Fibroblast of villous mesenchyme (primary cell): ENCODE data around the gene RAMP3. TPM values are rescaled to one million over a fixed set of nuclear protein-coding genes. Genes with fewer than 3 reads are reported as not detected.

ENCODE experiments used
- DNase-seq: peaks from one replicate; pipeline ENCODE4 v3.0.0-alpha.2; 2010; ENCODE audit warnings: low read depth
- H3K4me3 ChIP-seq: 2 replicates; pipeline ENCODE4 v1.5.1; 2011; ENCODE audit warnings: low read depth, mild to moderate bottlenecking, low read length
- CTCF ChIP-seq: IDR thresholded peaks from 2 replicates; pipeline ENCODE4 v1.5.1; 2012; ENCODE audit warnings: low read depth, mild to moderate bottlenecking, low read length; ENCODE audit not compliant: insufficient read depth
- total RNA-seq: library from RNA; depleted of rRNA; stranded (reverse); fragments of >200 nt; gene quantifications from 2 replicates; pipeline ENCODE4 v1.2.3, GENCODE V29; 2012

RAMP3 gene
- total RNA-seq, 1 donor, result not detected

GRCh38 chr7:45196374-45196773, 38.8 kb downstream of the RAMP3 start:
- no peak for TF ChIP-seq CTCF
- DNase-seq, result no peak
- no peak overlapping the region for H3K4me3 ChIP-seq

GRCh38 chr7:45197461-45197860, 39.9 kb downstream of the RAMP3 start:
- H3K4me3 ChIP-seq, result no peak overlapping the region
- no peak for TF ChIP-seq CTCF
- DNase-seq, result no peak

GRCh38 chr7:45198986-45199385, 41.4 kb downstream of the RAMP3 start:
- H3K4me3 ChIP-seq, result no peak overlapping the region
- TF ChIP-seq CTCF, result no peak
- DNase-seq, result no peak

- H3K4me3 ChIP-seq, result no peak overlapping the region
- no peak for TF ChIP-seq CTCF
- no peak for DNase-seq
These were observed 41.9 kb downstream of the RAMP3 start for GRCh38 chr7:45199506-45199905.

- H3K4me3 ChIP-seq, result no peak overlapping the region
- no peak for TF ChIP-seq CTCF
- no peak for DNase-seq
These were observed 45.0 kb downstream of the RAMP3 start for GRCh38 chr7:45202625-45203024.

GRCh38 chr7:45203036-45203435, 45.4 kb downstream of the RAMP3 start:
- DNase-seq, result no peak
- TF ChIP-seq CTCF, result no peak
- H3K4me3 ChIP-seq, result no peak overlapping the region

- DNase-seq, result no peak
- no peak overlapping the region for H3K4me3 ChIP-seq
- no peak for TF ChIP-seq CTCF
These were observed 45.9 kb downstream of the RAMP3 start for GRCh38 chr7:45203459-45203858.
